RWPE1 (cell line): ENCODE results near the gene TXNIP.

Experiments
- CTCF ChIA-PET: fragments of 350-600 bp; sonication (Branson Sonifier 250); formaldehyde crosslinking; extraction: SDS; loops from one replicate; lab custom pipeline; 2021; lab: Yijun Ruan, JAX
- POLR2A ChIA-PET: fragments of 400-600 bp; formaldehyde crosslinking; extraction: SDS; loops from one replicate; lab custom pipeline; 2020; ENCODE audit warnings: antibody characterized with exemption; ENCODE audit not compliant: low non-redundant PET; lab: Yijun Ruan, JAX
- DNase-seq: peaks from one replicate; pipeline ENCODE4 v3.0.0; 2012; ENCODE audit warnings: low spot score
- H3K27ac ChIP-seq: fragments of 450-650 bp; 2 replicates; pipeline ENCODE4 v1.5.1; 2017
- CTCF ChIP-seq: fragments of 450-650 bp; conservative IDR thresholded peaks from 2 replicates; pipeline ENCODE4 v1.5.1; 2017; ENCODE audit warnings: low read depth, mild to moderate bottlenecking

TXNIP gene

GRCh38 chr1:145999321-146000024 lies 3.1 kb upstream of the TXNIP start:
- CTCF ChIA-PET: interaction anchor here (1.3 kb wide), 1 partner anchor 22 kb away, joined by 4 read pairs; no protein-coding TSS in a partner anchor
- TF ChIP-seq CTCF: no peak
- POLR2A ChIA-PET: no interaction called here
- no peak for DNase-seq
- H3K27ac ChIP-seq: peak overlapping the region; percentile 58; the same call in 1 of the 2 replicates

- TF ChIP-seq CTCF: no peak
- no peak overlapping the region for H3K27ac ChIP-seq
- ChIA-PET POLR2A (no interaction called here), CTCF (interaction anchor here (0.7 to 0.9 kb wide), 2 partner anchors 10 to 20 kb away, joined by 5 to 6 read pairs; no protein-coding TSS in a partner anchor)
- DNase-seq: no peak
Observed at GRCh38 chr1:145997718-145998023, 1.3 kb upstream of the TXNIP start.

GRCh38 chr1:145997016-145997717 lies 788 bp upstream of the TXNIP start:
- TF ChIP-seq CTCF: no peak
- DNase-seq: no peak
- ChIA-PET POLR2A (no interaction called here), CTCF (interaction anchor here (0.8 kb wide), 1 partner anchor 10 kb away, joined by 3 read pairs; no protein-coding TSS in a partner anchor)
- peak overlapping the region; percentile 92 for H3K27ac ChIP-seq

- DNase-seq: no peak
- ChIA-PET CTCF (interaction anchor here (0.9 kb wide), 1 partner anchor 10 kb away, joined by 3 read pairs; no protein-coding TSS in a partner anchor), POLR2A (no interaction called here)
- H3K27ac ChIP-seq: peak overlapping the region; percentile 92
- TF ChIP-seq CTCF: no peak
Observed at GRCh38 chr1:145995964-145996432, 381 bp downstream of the TXNIP start.

- ChIA-PET CTCF (interaction anchor here (0.6 to 1.9 kb wide), 4 partner anchors 11 to 172 kb away, joined by 3 to 9 read pairs (median 3); no protein-coding TSS in a partner anchor), POLR2A (no interaction called here)
- DNase-seq: no peak
- no peak for TF ChIP-seq CTCF
- H3K27ac ChIP-seq: peak overlapping the region; percentile 92
Observed at GRCh38 chr1:145995148-145995881, 1.1 kb downstream of the TXNIP start.
